Astrocyte (in vitro differentiated cells and primary cell): ENCODE results near the gene DDX55. TPM values are rescaled to one million over a fixed set of nuclear protein-coding genes. Genes with fewer than 3 reads are reported as not detected.

Experiments used
- DNase-seq: peaks from one replicate; pipeline ENCODE4 v3.0.0-alpha.2; 2010; ENCODE audit warnings: low read depth
- FAIRE-seq: peaks from 2 replicates; lab custom pipeline; 2011; peaks lifted over from hg19 to GRCh38; lab: Jason Lieb, UNC
- H2AFZ ChIP-seq: 2 replicates; pipeline ENCODE4 v1.6.0; 2012; ENCODE audit warnings: low read depth, low read length, inconsistent platforms
- H3K27ac ChIP-seq: 2 replicates; pipeline ENCODE4 v1.5.1; 2011; ENCODE audit warnings: low read depth, low read length, inconsistent platforms
- H3K27me3 ChIP-seq: 2 replicates; pipeline ENCODE4 v1.6.0; 2011; ENCODE audit warnings: low read length, inconsistent platforms; ENCODE audit not compliant: insufficient read depth
- H3K36me3 ChIP-seq: 2 replicates; pipeline ENCODE4 v1.5.1; 2011; ENCODE audit warnings: low read length, inconsistent platforms; ENCODE audit not compliant: insufficient read depth
- H3K4me1 ChIP-seq: 2 replicates; pipeline ENCODE4 v1.5.1; 2011; ENCODE audit warnings: low read length, inconsistent platforms; ENCODE audit not compliant: insufficient read depth
- H3K4me2 ChIP-seq: 2 replicates; pipeline ENCODE4 v1.6.0; 2012; ENCODE audit warnings: low read length, inconsistent platforms
- H3K4me3 ChIP-seq: 2 replicates; pipeline ENCODE4 v1.5.1; 2011; ENCODE audit warnings: low read depth, mild to moderate bottlenecking, low read length, inconsistent platforms; ENCODE audit not compliant: insufficient read depth
- H3K79me2 ChIP-seq: 2 replicates; pipeline ENCODE4 v1.6.0; 2012; ENCODE audit warnings: mild to moderate bottlenecking, low read length, inconsistent platforms; ENCODE audit not compliant: insufficient read depth
- H3K9ac ChIP-seq: 2 replicates; pipeline ENCODE4 v1.6.0; 2012; ENCODE audit warnings: mild to moderate bottlenecking, low read length, inconsistent platforms
- H3K9me3 ChIP-seq: 2 replicates; pipeline ENCODE4 v1.5.1; 2012; ENCODE audit warnings: low read depth, mild to moderate bottlenecking, low read length, inconsistent platforms; ENCODE audit not compliant: insufficient read depth
- H4K20me1 ChIP-seq: 2 replicates; pipeline ENCODE4 v1.6.0; 2012; ENCODE audit warnings: low read length, inconsistent platforms; ENCODE audit not compliant: insufficient read depth
- H3K27ac Mint-ChIP-seq: one replicate; pipeline ENCODE4 v1.8.0; 2021; ENCODE audit warnings: mild to moderate bottlenecking, mixed read lengths; ENCODE audit not compliant: unreplicated experiment
- H3K27me3 Mint-ChIP-seq: one replicate; pipeline ENCODE4 v1.8.0; 2021; ENCODE audit warnings: low read depth, mixed read lengths; ENCODE audit not compliant: unreplicated experiment
- H3K36me3 Mint-ChIP-seq: one replicate; pipeline ENCODE4 v1.8.0; 2021; ENCODE audit warnings: low read depth, mixed read lengths; ENCODE audit not compliant: unreplicated experiment
- H3K4me1 Mint-ChIP-seq: one replicate; pipeline ENCODE4 v1.8.0; 2021; ENCODE audit warnings: low read depth, mixed read lengths; ENCODE audit not compliant: unreplicated experiment
- H3K4me3 Mint-ChIP-seq: one replicate; pipeline ENCODE4 v1.8.0; 2021; ENCODE audit warnings: mild to moderate bottlenecking, moderate library complexity, mixed read lengths; ENCODE audit not compliant: unreplicated experiment
- H3K9me3 Mint-ChIP-seq: one replicate; pipeline ENCODE4 v1.8.0; 2021; ENCODE audit warnings: mild to moderate bottlenecking, mixed read lengths; ENCODE audit not compliant: unreplicated experiment
- CTCF ChIP-seq: IDR thresholded peaks from 2 replicates; pipeline ENCODE4 v1.5.1; 2011; ENCODE audit warnings: low read depth, mild to moderate bottlenecking, inconsistent platforms, low read length, moderate library complexity; ENCODE audit not compliant: insufficient read depth
- EZH2 ChIP-seq: IDR thresholded peaks from 2 replicates; pipeline ENCODE4 v1.6.1; 2012; ENCODE audit warnings: mild to moderate bottlenecking, low read length, inconsistent platforms; ENCODE audit not compliant: insufficient read depth
- total RNA-seq: library from RNA; stranded (reverse); gene quantifications from 2 replicates; pipeline ENCODE4 v1.2.1, GENCODE V29; 2021

The DDX55 gene
- total RNA-seq, 1 donor from 2014 or later = 20.1 TPM

- no peak for TF ChIP-seq EZH2
- TF ChIP-seq CTCF = no peak
- H3K27me3 Mint-ChIP-seq = no peaks in the 10 kb centered on the region
- peaks cover 19% of the 10 kb centered on the region for H4K20me1 ChIP-seq
- H3K27ac Mint-ChIP-seq = no peak overlapping the region
- H3K4me2 ChIP-seq = no peak overlapping the region
- FAIRE-seq (no peak), DNase-seq (no peak)
- no peak overlapping the region for H3K4me3 Mint-ChIP-seq
- no peaks in the 10 kb centered on the region for H3K27me3 ChIP-seq
- H3K79me2 ChIP-seq = peaks cover 12% of the 10 kb centered on the region
- no peak overlapping the region for H3K9ac ChIP-seq
- H3K27ac ChIP-seq = no peak overlapping the region
- H2AFZ ChIP-seq = no peak overlapping the region
- H3K4me3 ChIP-seq = no peak overlapping the region
- H3K36me3 Mint-ChIP-seq = peaks cover 17% of the 10 kb centered on the region
- H3K9me3 Mint-ChIP-seq = no peaks in the 10 kb centered on the region
- H3K36me3 ChIP-seq = peaks cover 71% of the 10 kb centered on the region
- H3K9me3 ChIP-seq = no peaks in the 10 kb centered on the region
- H3K4me1 ChIP-seq = no peaks in the 10 kb centered on the region
- H3K4me1 Mint-ChIP-seq = no peaks in the 10 kb centered on the region
Measured at GRCh38 chr12:123614531-123614930, 12.6 kb downstream of the DDX55 start.

GRCh38 chr12:123617144-123617543, 15.2 kb downstream of the DDX55 start:
- peaks cover 23% of the 10 kb centered on the region for H3K36me3 Mint-ChIP-seq
- no peak overlapping the region for H3K27ac Mint-ChIP-seq
- Histone ChIP-seq H3K4me1 (no peaks in the 10 kb centered on the region), H3K79me2 (peaks cover 3% of the 10 kb centered on the region), H4K20me1 (peaks cover 17% of the 10 kb centered on the region), H3K27ac (no peak overlapping the region), H3K27me3 (no peaks in the 10 kb centered on the region), H3K36me3 (peaks cover 75% of the 10 kb centered on the region), H3K9ac (no peak overlapping the region), H3K4me2 (no peak overlapping the region), H3K9me3 (no peaks in the 10 kb centered on the region), H3K4me3 (no peak overlapping the region), H2AFZ (no peak overlapping the region)
- H3K4me1 Mint-ChIP-seq = no peaks in the 10 kb centered on the region
- TF ChIP-seq CTCF = no peak
- TF ChIP-seq EZH2 = no peak
- H3K4me3 Mint-ChIP-seq = no peak overlapping the region
- H3K27me3 Mint-ChIP-seq = no peaks in the 10 kb centered on the region
- FAIRE-seq (no peak), DNase-seq (no peak)
- H3K9me3 Mint-ChIP-seq = no peaks in the 10 kb centered on the region

- Histone ChIP-seq H3K9ac (no peak overlapping the region), H3K27me3 (no peaks in the 10 kb centered on the region), H3K4me2 (no peak overlapping the region), H4K20me1 (peaks cover 14% of the 10 kb centered on the region), H3K4me3 (no peak overlapping the region), H2AFZ (no peak overlapping the region), H3K27ac (no peak overlapping the region), H3K9me3 (no peaks in the 10 kb centered on the region), H3K79me2 (no peaks in the 10 kb centered on the region), H3K4me1 (no peaks in the 10 kb centered on the region), H3K36me3 (peaks cover 76% of the 10 kb centered on the region)
- no peak overlapping the region for H3K27ac Mint-ChIP-seq
- no peaks in the 10 kb centered on the region for H3K27me3 Mint-ChIP-seq
- no peaks in the 10 kb centered on the region for H3K9me3 Mint-ChIP-seq
- peaks cover 23% of the 10 kb centered on the region for H3K36me3 Mint-ChIP-seq
- FAIRE-seq = no peak
- no peak for TF ChIP-seq EZH2
- TF ChIP-seq CTCF = no peak
- no peak overlapping the region for H3K4me3 Mint-ChIP-seq
- no peaks in the 10 kb centered on the region for H3K4me1 Mint-ChIP-seq
- no peak for DNase-seq
Measured at GRCh38 chr12:123617580-123617979, 15.7 kb downstream of the DDX55 start.
